Tibial artery (tissue), 4 donors: ENCODE results near the gene CALHM5.

Experiments
- DNase-seq, 2 donors: peaks; one replicate each; pipeline ENCODE4 v3.0.0-alpha.2; 2019
- H3K27ac ChIP-seq, 2 donors: fragments of 200-600 bp; sonication (generic) in 1 of 2; 1 replicate in 1 of 2; 2 replicates in 1 of 2; pipeline ENCODE4 v1.5.1; 2018 to 2019; ENCODE audit warnings: mild to moderate bottlenecking in 1 of 2
- H3K27me3 ChIP-seq, 2 donors: fragments of 200-600 bp; sonication (generic) in 1 of 2; one replicate each; pipeline versions ENCODE4 v1.5.1 to v1.6.0; 2016 to 2019
- H3K36me3 ChIP-seq, 3 donors: fragments of 200-600 bp; sonication (generic) in 2 of 3; one replicate each; pipeline ENCODE4 v1.5.1; 2016 to 2019; ENCODE audit warnings: mild to moderate bottlenecking in 2 of 3
- H3K4me1 ChIP-seq, 4 donors: fragments of 200-600 bp; sonication (generic) in 2 of 4; 1 replicate in 3 of 4; 2 replicates in 1 of 4; pipeline ENCODE4 v1.5.1; 2016 to 2019
- H3K4me3 ChIP-seq, 2 donors: fragments of 200-600 bp; sonication (generic) in 1 of 2; 1 replicate in 1 of 2; 2 replicates in 1 of 2; pipeline ENCODE4 v1.5.1; 2018 to 2019; ENCODE audit warnings: mild to moderate bottlenecking in 2 of 2
- H3K9me3 ChIP-seq, 3 donors: fragments of 200-600 bp; sonication (generic) in 1 of 3; one replicate each; pipeline ENCODE4 v1.5.1; 2016 to 2019
- CTCF ChIP-seq, 2 experiments: fragments of 200-600 bp in 1 of 2; fragments of 450-650 bp in 1 of 2; IDR thresholded peaks; one replicate each; pipeline ENCODE4 v1.5.1; 2017 to 2019; ENCODE audit warnings: antibody characterized with exemption in 2 of 2, mild to moderate bottlenecking in 1 of 2, moderate library complexity in 1 of 2
- intact Hi-C: fragments of 100-400 bp; cut with DNase I; formaldehyde crosslinking; loops from one replicate; pipeline ENCODE4 v1.15.0; 2023; ENCODE audit warnings: low total_unique reads

Gene CALHM5

GRCh38 chr6:116562019-116562403 lies 50.6 kb downstream of the CALHM5 start:
- intact Hi-C loops: no loop called here
- Histone ChIP-seq H3K36me3 (no peaks in the 10 kb centered on the region), H3K4me1 (peaks cover 0 to 9% (median 2%) of the 10 kb centered on the region in 4 donors), H3K4me3 (no peak overlapping the region), H3K27ac (no peak overlapping the region), H3K27me3 (no peaks in the 10 kb centered on the region), H3K9me3 (no peaks in the 10 kb centered on the region)
- DNase-seq: no peak
- no peak for TF ChIP-seq CTCF (IDR thresholded peaks at IDR 0.05)

- no peak overlapping the region for H3K27ac ChIP-seq
These were observed 51.2 kb downstream of the CALHM5 start for GRCh38 chr6:116562614-116563013.

GRCh38 chr6:116563830-116564229 lies 52.4 kb downstream of the CALHM5 start:
- no peaks in the 10 kb centered on the region for H3K36me3 ChIP-seq
- peaks cover 0 to 5% (median 2%) of the 10 kb centered on the region in 4 donors for H3K4me1 ChIP-seq
- no peak overlapping the region for H3K4me3 ChIP-seq
- no peaks in the 10 kb centered on the region for H3K9me3 ChIP-seq
- no peaks in the 10 kb centered on the region for H3K27me3 ChIP-seq
- DNase-seq: no peak
- no peak for TF ChIP-seq CTCF (IDR thresholded peaks at IDR 0.05)
- H3K27ac ChIP-seq: no peak overlapping the region
- intact Hi-C loops: no loop called here

More at GRCh38 chr6:116562614-116563013, 51.2 kb downstream of the CALHM5 start:
- no peaks in the 10 kb centered on the region for H3K9me3 ChIP-seq
- peaks cover 0 to 9% (median 2%) of the 10 kb centered on the region in 4 donors for H3K4me1 ChIP-seq
- TF ChIP-seq CTCF (IDR thresholded peaks at IDR 0.05): no peak
- no peaks in the 10 kb centered on the region for H3K27me3 ChIP-seq
- no peaks in the 10 kb centered on the region for H3K36me3 ChIP-seq
- no peak overlapping the region for H3K4me3 ChIP-seq
- DNase-seq: no peak
- intact Hi-C loops: no loop called here

- Histone ChIP-seq H3K27ac (no peak overlapping the region), H3K27me3 (no peaks in the 10 kb centered on the region), H3K4me3 (no peak overlapping the region), H3K36me3 (no peaks in the 10 kb centered on the region), H3K9me3 (no peaks in the 10 kb centered on the region), H3K4me1 (peaks cover 0 to 5% (median 2%) of the 10 kb centered on the region in 4 donors)
- intact Hi-C loops: no loop called here
- TF ChIP-seq CTCF (IDR thresholded peaks at IDR 0.05): no peak
- DNase-seq: no peak
These were observed 52.9 kb downstream of the CALHM5 start for GRCh38 chr6:116564311-116564710.

- Histone ChIP-seq H3K4me3 (peak overlapping the region; percentile 34 to 40), H3K36me3 (no peaks in the 10 kb centered on the region), H3K27me3 (no peaks in the 10 kb centered on the region), H3K9me3 (no peaks in the 10 kb centered on the region), H3K4me1 (peaks cover 0 to 12% (median 9%) of the 10 kb centered on the region in 4 donors), H3K27ac (peak overlapping the region in 1 of 2 donors; percentile 5)
- no peak for TF ChIP-seq CTCF (IDR thresholded peaks at IDR 0.05)
- no peak for DNase-seq
- intact Hi-C loops: no loop called here
These were observed 53.8 kb downstream of the CALHM5 start for GRCh38 chr6:116564921-116565872.
